LNCAP (cell line): ENCODE results near the gene KCNRG.

Experiments
- CTCF ChIP-seq: fragments of 450-650 bp; IDR thresholded peaks from 2 replicates; pipeline ENCODE4 v1.5.1; 2017; ENCODE audit warnings: mild to moderate bottlenecking

Gene KCNRG

GRCh38 chr13:50015750-50016149 is 506 bp downstream of the KCNRG start:
- TF ChIP-seq CTCF: no peak

DNA sequence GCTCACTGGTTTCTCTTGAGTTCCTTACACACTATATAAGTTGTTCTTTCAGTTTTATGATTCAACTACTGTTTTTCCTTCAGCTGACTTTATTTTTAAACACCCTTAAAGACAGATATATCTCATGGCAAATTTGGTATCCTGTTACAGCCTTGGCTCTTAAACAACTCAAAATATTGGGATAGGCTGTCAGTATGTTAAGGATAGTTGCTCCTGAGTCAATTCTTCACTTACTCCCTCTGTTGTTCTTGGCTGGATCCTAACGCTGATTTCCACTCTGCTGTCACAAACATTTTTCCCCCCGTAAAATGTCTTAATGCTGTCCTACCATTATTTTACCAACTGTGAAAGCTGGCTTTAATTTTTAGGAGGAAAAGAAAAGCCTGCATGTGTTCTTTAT is 1.2 kb downstream of the KCNRG start:
- no peak for TF ChIP-seq CTCF

DNA sequence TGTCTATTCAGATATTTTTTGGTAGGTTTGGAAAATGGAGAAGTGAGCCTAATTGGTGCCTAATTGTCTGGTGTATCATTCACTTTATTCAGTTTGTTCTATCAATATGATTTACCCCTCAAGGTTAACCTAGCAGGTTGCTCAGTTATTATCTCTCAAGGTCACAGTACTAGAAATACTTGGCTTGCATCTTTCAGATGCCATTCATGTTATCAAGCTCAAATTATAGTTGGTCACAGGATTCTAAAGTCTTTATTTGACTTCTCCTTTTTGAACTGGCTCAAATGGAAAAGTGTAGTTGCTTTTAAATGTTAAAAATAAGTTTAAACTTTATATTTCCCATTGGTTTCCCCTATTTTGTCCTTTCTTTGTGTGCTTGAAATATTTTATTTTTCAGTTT is 2.6 kb downstream of the KCNRG start:
- TF ChIP-seq CTCF: no peak

GRCh38 chr13:50025436-50025835 is 10.2 kb downstream of the KCNRG start:
- TF ChIP-seq CTCF: no peak

- no peak for TF ChIP-seq CTCF
Measured at GRCh38 chr13:50026788-50027473, 11.7 kb downstream of the KCNRG start.

- no peak for TF ChIP-seq CTCF
Measured at GRCh38 chr13:50030315-50030714, 15.1 kb downstream of the KCNRG start.

- TF ChIP-seq CTCF: no peak
Measured at GRCh38 chr13:50033725-50034124, 18.5 kb downstream of the KCNRG start.

DNA sequence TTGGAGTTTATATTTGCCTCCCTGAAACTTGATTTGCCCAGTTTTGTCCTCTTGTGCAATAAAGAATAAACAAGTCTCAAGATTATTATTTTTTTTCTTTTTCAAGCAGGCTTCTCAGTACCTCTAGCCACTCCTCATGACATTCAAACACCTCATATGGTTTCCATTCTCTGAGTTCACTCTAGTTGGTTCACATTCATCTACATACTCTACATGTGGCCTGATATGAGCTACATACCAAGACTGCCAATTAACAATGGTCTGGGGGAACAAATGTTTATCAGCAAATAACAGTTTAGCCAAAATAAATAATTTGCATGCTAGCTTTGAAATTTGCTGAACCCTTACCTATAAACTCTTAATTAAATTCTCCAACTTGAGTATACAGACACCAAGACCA is 22.5 kb downstream of the KCNRG start:
- no peak for TF ChIP-seq CTCF
